Breast epithelium (tissue), 4 donors: ENCODE measurements around the gene ASGR2. TPM values are rescaled to one million over a fixed set of nuclear protein-coding genes. Genes with fewer than 3 reads are reported as not detected.

ENCODE experiments used
- DNase-seq, 2 donors: peaks; one replicate each; pipeline ENCODE4 v3.0.0-alpha.2; 2019; ENCODE audit warnings: low spot score in 2 of 2
- H3K27ac ChIP-seq, 2 donors: fragments of 200-600 bp; sonication (generic) in 1 of 2; one replicate each; pipeline ENCODE4 v1.5.1; 2016 to 2019; ENCODE audit warnings: mild to moderate bottlenecking in 1 of 2
- H3K27me3 ChIP-seq, 2 donors: fragments of 200-600 bp; sonication (generic) in 1 of 2; one replicate each; pipeline versions ENCODE4 v1.5.1 to v1.6.0; 2017 to 2019; ENCODE audit warnings: control low read depth in 1 of 2, mild to moderate bottlenecking in 1 of 2
- H3K36me3 ChIP-seq: fragments of 200-600 bp; one replicate; pipeline ENCODE4 v1.5.1; 2019
- H3K4me1 ChIP-seq, 2 donors: fragments of 200-600 bp; sonication (generic); one replicate each; pipeline ENCODE4 v1.5.1; 2016 to 2019; ENCODE audit warnings: control low read depth in 1 of 2
- H3K4me3 ChIP-seq, 3 donors: fragments of 200-600 bp; sonication (generic); 1 replicate in 2 of 3; 2 replicates in 1 of 3; pipeline ENCODE4 v1.5.1; 2016 to 2019; ENCODE audit warnings: mild to moderate bottlenecking in 3 of 3, moderate library complexity in 2 of 3
- H3K9me3 ChIP-seq, 2 donors: fragments of 200-600 bp; sonication (generic) in 1 of 2; one replicate each; pipeline ENCODE4 v1.5.1; 2016 to 2019; ENCODE audit warnings: control low read depth in 1 of 2
- CTCF ChIP-seq, 3 donors: fragments of 450-650 bp; IDR thresholded peaks; one replicate each; pipeline ENCODE4 v1.5.1; 2016 to 2017; ENCODE audit warnings: antibody characterized with exemption in 3 of 3, mild to moderate bottlenecking in 3 of 3, moderate library complexity in 3 of 3
- POLR2A ChIP-seq: fragments of 450-650 bp; IDR thresholded peaks from one replicate; pipeline ENCODE4 v1.6.1; 2016; ENCODE audit warnings: antibody characterized with exemption, mild to moderate bottlenecking, moderate library complexity
- POLR2AphosphoS5 ChIP-seq, 3 donors: sonication (generic); formaldehyde crosslinking; IDR thresholded peaks; one replicate each; pipeline ENCODE4 v1.6.1; 2017; ENCODE audit warnings: antibody characterized with exemption in 3 of 3
- intact Hi-C: fragments of 100-400 bp; cut with DNase I; formaldehyde crosslinking; loops from one replicate; pipeline ENCODE4 v1.15.1; 2023; ENCODE audit warnings: low total_unique reads
- total RNA-seq, 3 donors: library from RNA; depleted of rRNA; stranded (reverse); fragments of >200 nt; gene quantifications; one replicate each; pipeline ENCODE4 v1.1.0, GENCODE V29; 2016

Gene ASGR2
- total RNA-seq, 3 donors from 2014 or later, result 0.33 to 0.96 (median 0.88) TPM

- intact Hi-C loops, result no loop called here
- no peak overlapping the region for H3K27ac ChIP-seq
- H3K4me3 ChIP-seq, result no peak overlapping the region
- H3K27me3 ChIP-seq, result peaks cover 0 to 21% of the 10 kb centered on the region in 2 donors
- no peak for DNase-seq
- TF ChIP-seq CTCF (IDR thresholded peaks at IDR 0.05), result no peak
- TF ChIP-seq POLR2AphosphoS5 (IDR thresholded peaks at IDR 0.05), result no peak
- no peak for TF ChIP-seq POLR2A
- H3K4me1 ChIP-seq, result no peaks in the 10 kb centered on the region
- no peaks in the 10 kb centered on the region for H3K36me3 ChIP-seq
- no peaks in the 10 kb centered on the region for H3K9me3 ChIP-seq
Measured at GRCh38 chr17:7110617-7111306, 3.9 kb downstream of the ASGR2 start.

GRCh38 chr17:7109461-7110322, 4.9 kb downstream of the ASGR2 start:
- peaks cover 0 to 21% of the 10 kb centered on the region in 2 donors for H3K27me3 ChIP-seq
- TF ChIP-seq CTCF (IDR thresholded peaks at IDR 0.05) (no peak), POLR2A (no peak), POLR2AphosphoS5 (IDR thresholded peaks at IDR 0.05) (no peak)
- H3K27ac ChIP-seq, result no peak overlapping the region
- DNase-seq, result no peak
- no peaks in the 10 kb centered on the region for H3K4me1 ChIP-seq
- H3K9me3 ChIP-seq, result no peaks in the 10 kb centered on the region
- H3K4me3 ChIP-seq, result no peak overlapping the region
- intact Hi-C loops, result no loop called here
- no peaks in the 10 kb centered on the region for H3K36me3 ChIP-seq

GRCh38 chr17:7108981-7109380, 5.6 kb downstream of the ASGR2 start:
- TF ChIP-seq POLR2A (no peak), CTCF (IDR thresholded peaks at IDR 0.05) (no peak), POLR2AphosphoS5 (IDR thresholded peaks at IDR 0.05) (no peak)
- intact Hi-C loops, result no loop called here
- H3K4me3 ChIP-seq, result no peak overlapping the region
- H3K9me3 ChIP-seq, result no peaks in the 10 kb centered on the region
- H3K4me1 ChIP-seq, result no peaks in the 10 kb centered on the region
- H3K27me3 ChIP-seq, result peaks cover 0 to 21% of the 10 kb centered on the region in 2 donors
- H3K36me3 ChIP-seq, result no peaks in the 10 kb centered on the region
- DNase-seq, result no peak
- H3K27ac ChIP-seq, result no peak overlapping the region

- no peaks in the 10 kb centered on the region for H3K36me3 ChIP-seq
- H3K4me3 ChIP-seq, result no peak overlapping the region
- TF ChIP-seq POLR2AphosphoS5 (IDR thresholded peaks at IDR 0.05) (no peak), POLR2A (no peak), CTCF (IDR thresholded peaks at IDR 0.05) (no peak)
- H3K4me1 ChIP-seq, result no peaks in the 10 kb centered on the region
- peaks cover 0 to 21% of the 10 kb centered on the region in 2 donors for H3K27me3 ChIP-seq
- no peak for DNase-seq
- H3K9me3 ChIP-seq, result no peaks in the 10 kb centered on the region
- H3K27ac ChIP-seq, result no peak overlapping the region
- intact Hi-C loops, result no loop called here
Measured at GRCh38 chr17:7108560-7108925, 6.1 kb downstream of the ASGR2 start.
